Activated T-helper 9 cell treated with anti-CD3 and anti-CD28 coated beads, Interleukin-2, amount 50 U/mL, for 16 hours (primary cell): ENCODE results near the gene MAGEA2.
"Not testable (repeated sequence)": the region's sequence is repeated elsewhere in the genome, so short reads cannot be mapped to it uniquely, and the experiment has no call there.

Experiments used
- DNase-seq: peaks from one replicate; pipeline ENCODE4 v3.0.0-alpha.2; 2020; ENCODE audit warnings: low read depth

Gene MAGEA2

DNA sequence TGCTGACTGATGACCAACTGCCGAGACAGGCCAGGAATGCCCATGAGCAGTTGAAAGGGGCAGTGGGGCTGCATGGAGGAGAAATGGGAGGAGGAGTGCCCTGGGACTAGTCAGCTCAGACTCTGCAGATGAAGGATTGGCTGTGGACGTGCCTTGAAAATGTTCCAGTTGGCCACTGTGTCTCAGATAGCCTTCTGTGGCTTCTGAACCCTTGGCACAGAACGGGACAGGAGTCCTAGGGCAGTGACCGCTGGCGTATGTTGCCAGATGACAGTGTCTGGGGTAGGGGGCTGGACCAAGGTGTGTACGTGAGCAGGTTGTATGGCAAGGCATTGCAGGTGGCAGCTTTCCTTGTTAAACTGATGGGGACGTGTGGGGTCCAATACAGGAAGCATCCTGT is 47.1 kb downstream of the MAGEA2 start:
- DNase-seq = not testable (repeated sequence)

DNA sequence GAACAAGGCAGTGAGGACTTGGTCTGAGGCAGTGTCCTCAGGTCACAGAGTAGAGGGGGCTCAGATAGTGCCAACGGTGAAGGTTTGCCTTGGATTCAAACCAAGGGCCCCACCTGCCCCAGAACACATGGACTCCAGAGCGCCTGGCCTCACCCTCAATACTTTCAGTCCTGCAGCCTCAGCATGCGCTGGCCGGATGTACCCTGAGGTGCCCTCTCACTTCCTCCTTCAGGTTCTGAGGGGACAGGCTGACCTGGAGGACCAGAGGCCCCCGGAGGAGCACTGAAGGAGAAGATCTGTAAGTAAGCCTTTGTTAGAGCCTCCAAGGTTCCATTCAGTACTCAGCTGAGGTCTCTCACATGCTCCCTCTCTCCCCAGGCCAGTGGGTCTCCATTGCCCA is 53.3 kb downstream of the MAGEA2 start:
- not testable (repeated sequence) for DNase-seq
